HG02884 (cell line): ENCODE data around the gene TAC3.
"Not testable (repeated sequence)": the region's sequence is repeated elsewhere in the genome, so short reads cannot be mapped to it uniquely, and the experiment has no call there.

Experiments used
- ATAC-seq: cut with Tn5 transposase; IDR thresholded peaks from one replicate; pipeline ENCODE4 v1.9.1; 2021; ENCODE audit warnings: mild to moderate bottlenecking, moderate library complexity; ENCODE audit not compliant: unreplicated experiment

TAC3 gene

DNA sequence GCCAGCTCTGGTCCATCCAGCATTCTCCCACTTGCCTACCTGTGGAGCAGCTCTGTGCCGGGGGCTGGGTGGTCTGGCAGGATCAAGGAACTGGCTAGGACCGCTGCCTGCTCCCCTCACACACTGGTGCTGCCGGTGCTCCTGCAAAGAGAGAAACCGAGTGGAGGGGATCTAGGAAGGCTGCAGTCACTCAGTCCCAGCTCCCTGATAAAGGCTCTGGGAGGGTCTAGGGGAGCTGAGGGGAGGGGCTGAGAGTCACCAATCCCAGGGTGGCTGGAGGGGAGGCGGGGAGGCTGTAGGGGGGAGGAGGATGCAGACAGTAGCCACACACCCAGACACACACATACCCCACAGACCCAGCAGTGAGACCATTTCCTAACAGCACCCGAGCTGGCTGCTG lies at the start of gene TAC3:
Gene TAC3 (minus strand): TSS at position 182 of the 400 bp plus-strand sequence. CDS start 732 bp downstream, outside the sequence.
- no peak for ATAC-seq

- peak; percentile 91 for ATAC-seq
These were observed 47.8 kb upstream of the TAC3 start for GRCh38 chr12:57063991-57064685.

GRCh38 chr12:57058454-57058853 lies 42.1 kb upstream of the TAC3 start:
- ATAC-seq: no peak

GRCh38 chr12:57057067-57057751 lies 40.9 kb upstream of the TAC3 start:
- no peak for ATAC-seq

- no peak for ATAC-seq
These were observed 39.5 kb upstream of the TAC3 start for GRCh38 chr12:57055824-57056223.

DNA sequence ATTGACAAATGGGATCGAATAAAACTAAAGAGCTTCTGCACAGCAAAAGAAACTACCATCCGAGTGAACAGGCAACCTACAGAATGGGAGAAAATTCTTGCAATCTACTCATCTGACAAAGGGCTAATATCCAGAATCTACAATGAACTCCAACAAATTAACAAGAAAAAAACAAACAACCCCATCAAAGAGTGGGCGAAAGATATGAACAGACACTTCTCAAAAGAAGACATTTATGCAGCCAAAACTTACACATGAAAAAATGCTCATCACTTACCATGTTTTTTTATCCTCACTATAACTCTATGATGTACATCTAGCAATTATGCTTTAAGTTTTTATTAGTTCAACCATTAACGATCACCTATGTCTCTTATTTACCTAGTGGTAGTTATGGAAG lies 37.6 kb upstream of the TAC3 start:
- ATAC-seq: not testable (repeated sequence)

DNA sequence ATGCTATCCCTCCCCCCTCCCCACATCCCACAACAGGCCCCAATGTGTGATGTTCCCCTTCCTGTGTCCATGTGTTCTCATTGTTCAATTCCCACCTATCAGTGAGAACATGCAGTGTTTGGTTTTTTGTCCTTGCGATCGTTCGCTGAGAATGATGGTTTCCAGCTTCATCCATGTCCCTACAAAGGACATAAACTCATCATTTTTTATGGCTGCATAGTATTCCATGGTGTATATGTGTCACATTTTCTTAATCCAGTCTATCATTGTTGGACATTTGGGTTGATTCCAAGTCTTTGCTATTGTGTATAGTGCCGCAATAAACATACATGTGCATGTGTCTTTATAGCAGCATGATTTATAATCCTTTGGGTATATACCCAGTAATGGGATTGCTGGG lies 36.8 kb upstream of the TAC3 start:
- not testable (repeated sequence) for ATAC-seq

DNA sequence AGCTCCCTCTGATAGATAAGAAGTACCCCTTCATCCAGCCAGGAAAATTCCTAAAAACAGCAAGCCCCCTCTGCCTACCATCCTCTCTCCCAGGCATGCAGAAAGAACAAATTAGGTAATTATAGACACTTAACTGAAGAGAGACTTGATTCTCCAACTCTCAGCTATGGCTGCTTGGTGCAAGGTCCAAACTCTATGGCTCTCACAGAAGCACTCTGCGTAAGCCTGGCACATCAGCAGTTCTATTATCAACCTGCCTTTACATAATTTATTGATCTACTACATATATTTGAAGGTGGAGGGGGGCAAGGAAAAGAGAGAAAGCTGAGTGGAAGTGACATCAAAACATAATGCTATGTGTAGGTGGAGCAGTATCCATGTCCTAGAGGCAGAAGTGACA lies 34.7 kb upstream of the TAC3 start:
- ATAC-seq: no peak

GRCh38 chr12:57049890-57050289 lies 33.6 kb upstream of the TAC3 start, which contains the start of gene MYO1A:
TSS of gene MYO1A (minus strand) at chr12:57050129. CDS start at chr12:57048323, 1,806 bp downstream.
- ATAC-seq: no peak

DNA sequence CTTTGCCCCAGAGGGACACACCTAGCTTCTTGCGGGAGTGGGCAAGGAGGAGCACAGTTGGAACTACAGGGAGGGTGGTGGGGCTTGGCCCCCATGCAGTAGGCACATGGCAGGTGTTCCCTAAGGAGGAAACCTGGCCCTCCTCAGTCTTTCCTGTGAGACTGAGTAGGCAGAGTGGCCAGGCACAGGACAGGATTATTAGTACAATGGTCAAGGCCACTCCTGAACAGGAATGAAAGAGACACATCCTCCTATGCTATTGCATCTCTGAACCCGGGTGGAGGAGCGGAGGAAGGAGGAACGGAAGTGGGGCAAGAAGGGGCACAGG lies 32.8 kb upstream of the TAC3 start:
- ATAC-seq: no peak

- ATAC-seq: no peak
These were observed 32.2 kb upstream of the TAC3 start for GRCh38 chr12:57048423-57049118.

DNA sequence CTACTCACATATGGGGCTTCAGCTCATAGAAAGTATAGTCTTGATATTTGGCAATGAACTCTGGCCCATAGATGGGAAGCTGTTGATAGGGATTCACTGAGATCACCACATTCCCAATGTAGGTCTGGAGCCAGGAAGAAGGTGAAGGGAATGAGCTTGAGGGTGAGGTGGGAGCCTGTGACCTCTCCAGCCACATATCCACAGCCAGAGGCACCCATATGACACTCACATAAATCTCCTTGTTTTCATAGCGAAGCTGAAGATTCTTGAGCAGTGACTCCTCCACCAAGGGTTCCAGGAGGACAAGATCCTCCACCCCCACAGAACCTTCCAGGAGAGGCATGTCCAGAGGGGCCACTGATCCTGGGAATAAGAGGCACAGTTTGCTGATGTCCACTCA lies 31.7 kb upstream of the TAC3 start:
- no peak for ATAC-seq

DNA sequence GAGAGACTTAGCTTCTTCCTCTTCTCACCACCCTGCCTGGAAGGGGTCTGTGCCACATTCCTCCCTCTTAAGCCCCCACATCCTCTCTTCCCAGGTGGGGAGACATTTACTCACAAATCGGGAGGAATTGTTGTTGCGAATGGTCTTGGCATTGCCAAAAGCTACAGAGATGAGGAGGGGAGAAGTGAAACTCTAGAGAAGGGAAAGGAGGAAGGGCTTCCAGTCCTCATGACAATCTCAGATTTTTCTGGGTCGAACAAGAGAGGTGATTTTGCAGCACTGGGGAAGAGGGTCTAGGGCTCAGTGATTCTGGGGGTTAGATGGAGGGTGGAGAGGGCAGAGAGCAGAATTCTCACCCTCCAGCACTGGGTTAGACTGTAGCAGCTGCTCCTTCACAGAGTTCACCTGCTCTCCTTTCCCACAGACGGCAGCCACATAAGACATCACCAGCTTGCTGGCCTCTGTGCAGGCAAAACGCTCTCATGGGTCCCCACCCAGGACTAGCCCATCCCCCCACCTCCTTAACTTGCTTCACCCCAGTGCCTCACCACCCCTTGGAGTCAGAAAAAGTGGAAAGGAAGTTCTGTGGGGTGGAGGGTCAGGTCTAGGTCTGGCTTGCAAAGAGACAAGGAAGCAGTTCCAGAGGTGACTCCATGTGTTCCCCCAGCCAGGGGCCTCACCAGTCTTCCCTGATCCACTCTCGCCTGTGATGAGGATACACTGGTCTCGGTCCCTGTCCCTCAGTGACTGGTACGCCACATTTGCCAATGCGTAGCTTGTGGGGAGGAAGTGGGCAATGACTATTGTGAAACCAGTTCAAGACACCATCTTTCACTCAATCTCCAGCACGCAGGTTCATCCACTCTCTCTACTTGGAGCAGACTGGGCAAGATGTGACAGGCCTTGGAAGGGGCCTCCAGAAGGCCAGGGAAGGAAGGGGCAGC lies 30.9 kb upstream of the TAC3 start:
- no peak for ATAC-seq

DNA sequence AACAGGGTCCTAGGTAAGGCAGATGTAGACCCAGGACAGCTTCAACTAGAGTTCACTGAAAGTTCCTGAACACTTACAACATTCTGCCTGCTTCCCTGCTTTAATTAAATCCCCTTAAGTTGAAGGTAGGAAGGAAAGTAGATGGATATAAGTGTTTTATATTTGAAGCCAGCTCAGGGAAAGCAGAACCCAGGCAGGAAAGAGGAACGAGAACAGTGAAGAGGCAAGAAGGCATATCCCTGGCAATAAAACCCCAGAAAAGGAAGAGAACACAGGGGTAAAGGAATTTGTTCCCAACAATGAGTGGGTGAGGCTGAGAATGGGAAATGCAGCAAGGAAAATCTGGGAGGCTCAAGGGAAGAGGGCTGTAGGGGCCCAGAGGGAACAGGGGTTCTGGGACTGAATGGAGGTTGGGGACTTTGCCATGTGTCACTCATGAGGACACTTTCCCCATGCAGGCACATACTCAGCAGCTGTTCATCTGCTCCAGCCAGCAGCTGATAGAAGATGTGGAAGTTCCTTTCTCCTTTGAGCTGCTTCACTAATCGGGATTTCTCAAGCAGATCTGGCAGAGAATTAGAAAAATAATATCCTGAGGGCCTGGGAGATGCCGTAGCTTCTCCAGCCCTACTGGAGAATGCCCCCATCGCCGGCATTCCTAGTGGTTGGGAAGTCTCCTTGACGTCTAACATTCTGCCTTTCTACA lies 29.9 kb upstream of the TAC3 start:
- ATAC-seq: no peak

DNA sequence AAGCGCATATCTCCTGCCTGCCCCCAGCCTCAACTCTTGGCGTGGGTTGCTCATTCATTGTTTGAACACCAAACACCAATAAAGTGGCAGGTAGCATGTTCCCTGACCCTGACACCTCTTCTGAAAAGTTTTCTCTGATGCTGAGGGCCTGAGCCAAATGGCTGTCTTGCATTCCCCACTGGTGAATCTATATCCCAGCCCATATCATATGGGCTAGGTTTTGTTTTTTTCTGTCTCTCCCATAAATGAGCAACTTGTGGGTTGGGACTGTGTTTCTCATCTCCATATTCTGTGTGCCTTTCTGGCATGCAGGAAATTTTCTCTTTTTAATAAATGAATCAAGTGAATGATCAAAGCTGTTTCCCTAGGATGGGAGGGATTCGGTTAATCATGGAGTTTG lies 28.6 kb upstream of the TAC3 start:
- ATAC-seq: no peak

GRCh38 chr12:57044468-57044867 lies 28.1 kb upstream of the TAC3 start:
- no peak for ATAC-seq

GRCh38 chr12:57042695-57043094 lies 26.4 kb upstream of the TAC3 start:
- ATAC-seq: no peak

DNA sequence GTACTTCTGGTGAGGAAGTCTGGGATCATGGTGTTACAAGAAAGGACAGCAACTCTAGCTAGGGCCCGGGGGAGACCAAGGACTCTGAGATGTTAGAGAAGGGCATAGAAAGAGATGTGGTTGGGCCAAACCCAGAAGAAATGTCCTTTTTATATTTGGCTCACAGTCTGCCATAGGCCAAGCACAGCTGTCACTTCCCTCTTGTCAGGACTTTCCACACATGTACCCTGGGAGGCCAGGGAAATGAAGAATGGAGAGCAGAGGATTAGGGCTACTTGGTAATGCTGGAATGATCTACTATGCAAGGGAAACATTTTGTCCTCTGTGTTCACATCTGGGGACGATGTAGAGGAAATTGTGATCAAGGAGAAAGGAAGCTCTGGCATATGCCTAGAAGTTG lies 24.4 kb upstream of the TAC3 start:
- no peak for ATAC-seq

GRCh38 chr12:57040211-57040610 lies 23.9 kb upstream of the TAC3 start:
- no peak for ATAC-seq
